Liver (tissue), 9 donors: Measurements from ENCODE around the gene SCLT1. TPM values are rescaled to one million over a fixed set of nuclear protein-coding genes. Genes with fewer than 3 reads are reported as not detected.
A peak's percentile ranks its signal among the peaks of the same experiment; 100 is the strongest.

Source experiments
- DNase-seq: peaks from one replicate; pipeline ENCODE4 v3.0.0-alpha.2; 2017; ENCODE audit warnings: low spot score
- H3K27ac ChIP-seq, 2 donors: one replicate each; pipeline ENCODE4 v1.7.0; 2013; ENCODE audit warnings: inconsistent platforms in 2 of 2, low read length in 2 of 2, control low read depth in 1 of 2, low read depth in 1 of 2, mild to moderate bottlenecking in 1 of 2
- H3K27me3 ChIP-seq, 4 donors: one replicate each; pipeline versions ENCODE4 v1.6.1 to v1.7.0; 2013; ENCODE audit warnings: low read length in 3 of 4, inconsistent platforms in 1 of 4, mild to moderate bottlenecking in 1 of 4, moderate library complexity in 1 of 4; ENCODE audit not compliant: control insufficient read depth in 4 of 4, insufficient read depth in 4 of 4
- H3K36me3 ChIP-seq, 4 donors: one replicate each; pipeline versions ENCODE4 v1.6.1 to v1.7.0; 2013; ENCODE audit warnings: low read length in 3 of 4, mild to moderate bottlenecking in 3 of 4, low read depth in 1 of 4, moderate library complexity in 1 of 4; ENCODE audit not compliant: control insufficient read depth in 4 of 4, insufficient read depth in 3 of 4
- H3K4me1 ChIP-seq, 4 donors: one replicate each; pipeline versions ENCODE4 v1.6.1 to v1.7.0; 2013; ENCODE audit warnings: low read length in 3 of 4, mild to moderate bottlenecking in 3 of 4, moderate library complexity in 1 of 4; ENCODE audit not compliant: control insufficient read depth in 4 of 4, insufficient read depth in 4 of 4
- H3K4me3 ChIP-seq, 3 donors: one replicate each; pipeline versions ENCODE4 v1.6.1 to v1.7.0; 2013; ENCODE audit warnings: low read length in 3 of 3, control low read depth in 1 of 3, low read depth in 1 of 3, mild to moderate bottlenecking in 1 of 3
- H3K9ac ChIP-seq, 2 donors: one replicate each; pipeline ENCODE4 v1.7.0; 2013; ENCODE audit warnings: low read length in 2 of 2, mild to moderate bottlenecking in 2 of 2, moderate library complexity in 2 of 2, control low read depth in 1 of 2, low read depth in 1 of 2
- H3K9me3 ChIP-seq, 4 donors: one replicate each; pipeline versions ENCODE4 v1.6.1 to v1.7.0; 2013; ENCODE audit warnings: low read length in 3 of 4; ENCODE audit not compliant: control insufficient read depth in 4 of 4
- EGR1 ChIP-seq, 2 donors: IDR thresholded peaks; 2 replicates each; pipeline ENCODE4 v1.6.1; 2016 to 2018; ENCODE audit warnings: antibody characterized with exemption in 2 of 2, low read depth in 2 of 2
- FOXA1 ChIP-seq: IDR thresholded peaks from 2 replicates; pipeline ENCODE4 v1.6.1; 2016; ENCODE audit warnings: antibody characterized with exemption
- GABPA ChIP-seq, 2 donors: IDR thresholded peaks in 1 of 2; conservative IDR thresholded peaks in 1 of 2; 2 replicates each; pipeline ENCODE4 v1.6.1; 2016; ENCODE audit warnings: antibody characterized with exemption in 2 of 2, mild to moderate bottlenecking in 1 of 2, moderate library complexity in 1 of 2
- HNF4A ChIP-seq, 2 donors: conservative IDR thresholded peaks; 2 replicates each; pipeline ENCODE4 v1.6.1; 2016; ENCODE audit warnings: antibody characterized with exemption in 2 of 2, mild to moderate bottlenecking in 2 of 2
- HNF4G ChIP-seq: IDR thresholded peaks from 2 replicates; pipeline ENCODE4 v1.6.1; 2016; ENCODE audit warnings: antibody characterized with exemption
- RAD21 ChIP-seq, 2 donors: IDR thresholded peaks; 2 replicates each; pipeline ENCODE4 v1.6.1; 2016; ENCODE audit warnings: antibody characterized with exemption in 2 of 2, mild to moderate bottlenecking in 2 of 2
- TAF1 ChIP-seq: conservative IDR thresholded peaks from 2 replicates; pipeline ENCODE4 v1.6.1; 2016; ENCODE audit warnings: antibody characterized with exemption, mild to moderate bottlenecking
- WGBS: extraction: QIAGEN DNeasy Blood & Tissue Kit; methylation state at CpG from one replicate; pipeline ENCODE4 v1.1.7; 2013; 5-methylcytosine and 5-hydroxymethylcytosine counted together
- polyA plus RNA-seq, 2 donors: library from polyadenylated mRNA; stranded (reverse) in 1 of 2; unstranded in 1 of 2; fragments of 200-250 nt in 1 of 2; fragments of >200 nt in 1 of 2; fragmentation: Nextera tagmentation in 1 of 2; extraction: Ambion mirVana in 1 of 2; gene quantifications; one replicate each; pipeline versions ENCODE4 v1.2.1 to v1.2.3, GENCODE V29; 2013 to 2015
- total RNA-seq, 2 donors: library from RNA; depleted of rRNA; stranded (reverse); fragments of >200 nt; gene quantifications; one replicate each; pipeline ENCODE4 v1.2.3, GENCODE V29; 2014
- TF ChIP-seq, protein P1 (sequence below): IDR thresholded peaks from 2 replicates; pipeline ENCODE4 v1.6.1; 2016; ENCODE audit warnings: antibody characterized with exemption
- TF ChIP-seq, protein P2 (sequence below): fragments of 150-350 bp; IDR thresholded peaks from 2 replicates; pipeline ENCODE4 v1.5.1; 2017; ENCODE audit warnings: improper control_type of control experiment, low read depth, low read length; ENCODE audit not compliant: missing input control
- donor health status: healthy.
- donor health status: healthy.
- donor health status: healthy.
- donor health status: healthy.
- donor health status: healthy.

Gene SCLT1
- total and polyA plus RNA-seq, 4 donors: 1.2 to 14.2 (median 4.0) TPM

DNA sequence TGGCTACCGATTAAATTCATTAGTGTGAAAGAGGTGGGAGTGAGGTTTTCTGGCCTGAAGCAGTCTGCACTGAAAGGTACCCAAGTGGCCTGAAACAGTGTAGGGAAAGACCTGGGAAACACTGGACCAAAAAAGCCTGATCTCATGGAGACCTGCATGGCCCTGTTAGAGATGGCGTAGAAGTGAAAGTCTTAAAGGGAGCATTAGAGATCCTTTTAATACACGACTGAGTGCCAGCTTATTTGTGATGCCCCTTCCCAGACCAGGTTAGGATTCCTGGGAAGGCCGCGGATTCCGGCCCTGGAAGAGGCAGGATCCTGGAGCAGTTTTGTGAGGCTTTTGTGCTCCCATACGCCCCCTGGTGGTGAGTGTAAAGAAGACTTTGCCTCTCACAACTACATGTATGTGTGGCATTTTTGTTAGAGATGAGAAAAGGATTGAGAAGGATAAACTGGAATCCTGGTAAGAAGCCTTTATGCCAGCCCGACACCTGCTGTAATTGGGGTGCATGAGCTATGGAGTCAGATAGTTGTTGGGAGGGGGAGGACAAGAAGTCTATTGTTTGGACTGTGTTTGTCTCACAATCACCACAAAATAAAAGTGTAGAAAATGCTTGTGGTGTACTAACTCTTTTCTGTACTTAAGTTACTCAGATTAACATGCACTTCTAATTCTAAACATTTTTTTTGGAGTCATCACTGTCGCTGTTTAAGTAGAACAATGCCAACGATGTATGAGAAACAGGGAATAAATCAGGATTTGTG lies 229.8 kb downstream of the SCLT1 start:
- no peak overlapping the region for H3K9ac ChIP-seq
- H3K36me3 ChIP-seq: peaks cover 5 to 39% (median 17%) of the 10 kb centered on the region in 4 donors
- WGBS: 43% methylated on average over 10 of the region's 10 CpGs
- no peaks in the 10 kb centered on the region for H3K9me3 ChIP-seq
- TF ChIP-seq FOXA1: peak; percentile 23
- TF ChIP-seq, protein P1, sequence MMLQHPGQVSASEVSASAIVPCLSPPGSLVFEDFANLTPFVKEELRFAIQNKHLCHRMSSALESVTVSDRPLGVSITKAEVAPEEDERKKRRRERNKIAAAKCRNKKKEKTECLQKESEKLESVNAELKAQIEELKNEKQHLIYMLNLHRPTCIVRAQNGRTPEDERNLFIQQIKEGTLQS: no peak
- TF ChIP-seq, protein P2, sequence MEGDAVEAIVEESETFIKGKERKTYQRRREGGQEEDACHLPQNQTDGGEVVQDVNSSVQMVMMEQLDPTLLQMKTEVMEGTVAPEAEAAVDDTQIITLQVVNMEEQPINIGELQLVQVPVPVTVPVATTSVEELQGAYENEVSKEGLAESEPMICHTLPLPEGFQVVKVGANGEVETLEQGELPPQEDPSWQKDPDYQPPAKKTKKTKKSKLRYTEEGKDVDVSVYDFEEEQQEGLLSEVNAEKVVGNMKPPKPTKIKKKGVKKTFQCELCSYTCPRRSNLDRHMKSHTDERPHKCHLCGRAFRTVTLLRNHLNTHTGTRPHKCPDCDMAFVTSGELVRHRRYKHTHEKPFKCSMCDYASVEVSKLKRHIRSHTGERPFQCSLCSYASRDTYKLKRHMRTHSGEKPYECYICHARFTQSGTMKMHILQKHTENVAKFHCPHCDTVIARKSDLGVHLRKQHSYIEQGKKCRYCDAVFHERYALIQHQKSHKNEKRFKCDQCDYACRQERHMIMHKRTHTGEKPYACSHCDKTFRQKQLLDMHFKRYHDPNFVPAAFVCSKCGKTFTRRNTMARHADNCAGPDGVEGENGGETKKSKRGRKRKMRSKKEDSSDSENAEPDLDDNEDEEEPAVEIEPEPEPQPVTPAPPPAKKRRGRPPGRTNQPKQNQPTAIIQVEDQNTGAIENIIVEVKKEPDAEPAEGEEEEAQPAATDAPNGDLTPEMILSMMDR: peak; percentile 78
- peak; percentile 90 to 95 for TF ChIP-seq RAD21 (IDR thresholded peaks at IDR 0.05)
- DNase-seq: peak; percentile 82
- peaks cover 0 to 8% (median 3%) of the 10 kb centered on the region in 4 donors for H3K4me1 ChIP-seq
- no peak overlapping the region for H3K27ac ChIP-seq
- no peak overlapping the region for H3K4me3 ChIP-seq
- no peaks in the 10 kb centered on the region for H3K27me3 ChIP-seq

DNA sequence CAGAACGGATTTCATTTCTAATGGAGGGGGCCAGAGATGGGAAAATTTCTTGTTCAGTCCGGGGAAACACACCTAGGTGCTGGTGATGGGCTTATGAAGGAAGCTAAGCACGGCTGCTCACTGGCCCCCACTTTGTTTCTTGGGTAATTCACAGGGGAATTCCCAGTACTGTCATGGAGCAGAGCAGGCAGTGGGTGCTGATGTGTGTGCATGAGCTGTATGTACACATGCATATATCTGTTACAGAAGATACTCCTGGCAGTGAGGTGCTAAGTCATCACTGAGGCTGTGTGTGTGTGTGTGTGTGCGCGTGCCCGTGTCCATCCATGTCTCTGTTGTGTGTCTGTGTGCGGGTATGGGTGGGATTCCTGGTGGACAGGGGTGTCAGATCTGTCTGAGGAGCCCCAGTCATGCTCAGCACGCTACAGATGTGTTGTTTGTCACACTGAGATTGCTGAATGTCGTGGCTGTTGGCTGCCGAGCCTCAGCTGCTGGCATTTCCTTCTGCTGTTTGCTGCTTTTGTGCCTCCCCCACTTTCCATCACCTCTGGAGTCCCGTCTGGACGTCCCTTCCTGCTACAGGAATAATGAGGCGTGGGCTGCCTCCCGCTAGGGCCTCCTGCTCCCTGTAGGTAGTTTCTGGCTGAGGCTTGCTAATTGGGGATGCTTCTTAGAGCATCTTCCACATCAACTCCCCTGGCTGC lies 230.6 kb downstream of the SCLT1 start:
- Histone ChIP-seq H3K9ac (no peak overlapping the region), H3K27ac (no peak overlapping the region), H3K36me3 (peaks cover 5 to 43% (median 20%) of the 10 kb centered on the region in 4 donors), H3K4me3 (no peak overlapping the region), H3K4me1 (peaks cover 0 to 8% (median 3%) of the 10 kb centered on the region in 4 donors), H3K9me3 (no peaks in the 10 kb centered on the region), H3K27me3 (no peaks in the 10 kb centered on the region)
- no peak for DNase-seq
- WGBS: 85% methylated on average over 14 of the region's 14 CpGs
- TF ChIP-seq TAF1: no peak
- TF ChIP-seq HNF4G: no peak
- no peak for TF ChIP-seq EGR1 (IDR thresholded peaks at IDR 0.05; ENCODE audit: low read depth in 2 of 2)
- TF ChIP-seq, protein P2: no peak
- TF ChIP-seq, protein P1: no peak

DNA sequence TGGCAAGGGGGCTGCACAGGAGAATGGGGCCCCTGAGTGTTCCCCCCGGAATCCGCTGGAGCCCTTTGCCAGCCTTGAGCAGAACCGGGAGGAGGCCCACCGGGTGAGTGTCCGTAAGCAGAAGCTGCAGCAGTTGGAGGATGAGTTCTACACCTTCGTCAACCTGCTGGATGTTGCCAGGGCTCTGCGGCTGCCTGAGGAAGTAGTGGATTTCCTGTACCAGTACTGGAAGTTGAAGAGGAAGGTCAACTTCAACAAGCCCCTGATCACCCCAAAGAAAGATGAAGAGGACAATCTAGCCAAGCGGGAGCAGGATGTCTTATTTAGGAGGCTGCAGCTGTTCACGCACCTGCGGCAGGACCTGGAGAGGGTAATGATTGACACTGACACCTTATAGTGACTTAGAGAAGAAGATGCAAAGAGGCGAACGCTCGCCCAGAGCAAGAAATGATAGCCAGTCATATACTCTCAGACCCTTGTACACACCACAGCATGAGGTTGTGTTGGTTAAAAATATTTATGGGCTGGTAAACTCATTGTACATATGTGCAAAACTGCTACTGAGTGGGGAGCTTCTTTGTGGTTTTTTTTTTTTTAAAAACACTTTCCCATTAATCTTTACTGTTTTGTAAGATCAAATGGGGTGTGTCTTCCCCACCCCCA lies 231.4 kb downstream of the SCLT1 start:
- TF ChIP-seq GABPA (IDR thresholded peaks at IDR 0.05 in 1 of 2, conservative IDR thresholded peaks at IDR 0.05 in 1 of 2): no peak
- TF ChIP-seq HNF4G: no peak
- TF ChIP-seq HNF4A (conservative IDR thresholded peaks at IDR 0.05): no peak
- TF ChIP-seq EGR1 (IDR thresholded peaks at IDR 0.05; ENCODE audit: low read depth in 2 of 2): no peak
- Histone ChIP-seq H3K27ac (no peak overlapping the region), H3K9me3 (no peaks in the 10 kb centered on the region), H3K27me3 (no peaks in the 10 kb centered on the region), H3K9ac (no peak overlapping the region), H3K4me3 (no peak overlapping the region), H3K4me1 (peaks cover 0 to 8% (median 3%) of the 10 kb centered on the region in 4 donors), H3K36me3 (peaks cover 5 to 51% (median 26%) of the 10 kb centered on the region in 4 donors)
- DNase-seq: no peak
- WGBS: 84% methylated on average over 13 of the region's 13 CpGs
